Chondrocyte (in vitro differentiated cells): ENCODE measurements around the gene RALGPS1. TPM values are rescaled to one million over a fixed set of nuclear protein-coding genes. Genes with fewer than 3 reads are reported as not detected.

Experiments
- DNase-seq: peaks from one replicate; pipeline ENCODE4 v3.0.0; 2021; ENCODE audit warnings: mixed read lengths, low spot score
- H3K27ac Mint-ChIP-seq: one replicate; pipeline ENCODE4 v1.8.0; 2021; ENCODE audit warnings: mild to moderate bottlenecking, moderate library complexity, mixed read lengths; ENCODE audit not compliant: unreplicated experiment
- H3K27me3 Mint-ChIP-seq: 2 replicates; pipeline ENCODE4 v1.8.0; 2021; ENCODE audit warnings: low read depth, mixed read lengths
- H3K36me3 Mint-ChIP-seq: 2 replicates; pipeline ENCODE4 v1.8.0; 2021; ENCODE audit warnings: low read depth, mixed read lengths
- H3K4me1 Mint-ChIP-seq: 2 replicates; pipeline ENCODE4 v1.8.0; 2021; ENCODE audit warnings: low read depth, mild to moderate bottlenecking, mixed read lengths
- H3K4me3 Mint-ChIP-seq: one replicate; pipeline ENCODE4 v1.8.0; 2021; ENCODE audit warnings: mild to moderate bottlenecking, moderate library complexity, mixed read lengths; ENCODE audit not compliant: unreplicated experiment
- H3K9me3 Mint-ChIP-seq: 2 replicates; pipeline ENCODE4 v1.8.0; 2021; ENCODE audit warnings: low read depth, mixed read lengths
- CTCF ChIP-seq: fragments of 200-600 bp; sonication (generic); IDR thresholded peaks from 2 replicates; pipeline ENCODE4 v1.5.0; 2021; ENCODE audit warnings: antibody characterized with exemption, mild to moderate bottlenecking, moderate library complexity
- total RNA-seq: library from RNA; stranded (reverse); gene quantifications from 3 replicates; pipeline ENCODE4 v1.2.1, GENCODE V29; 2021

RALGPS1 gene
- total RNA-seq, 1 donor from 2014 or later, result 8.1 TPM

- no peaks in the 10 kb centered on the region for H3K9me3 Mint-ChIP-seq
These were observed 120.1 kb downstream of the RALGPS1 start for GRCh38 chr9:127034691-127035090.

DNA sequence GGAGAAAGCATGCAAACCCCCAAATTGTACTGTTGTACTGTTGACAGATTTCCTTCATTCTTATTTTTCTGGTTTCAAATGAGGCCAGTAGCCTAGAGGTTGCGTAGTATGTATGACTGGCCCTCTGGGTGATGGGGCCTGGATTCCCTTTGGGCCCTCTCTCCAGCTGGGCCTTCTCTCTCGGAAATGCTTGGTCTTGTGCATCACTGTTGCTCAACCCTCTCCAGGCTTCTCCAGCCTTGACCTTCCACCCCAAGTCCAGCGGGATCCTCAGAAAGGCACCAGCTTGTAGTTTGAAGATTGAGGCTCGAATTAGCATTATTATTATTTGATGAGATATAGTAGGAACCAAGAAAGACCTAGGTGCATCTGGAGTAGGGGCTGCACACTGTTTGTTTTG, 120.8 kb downstream of the RALGPS1 start:
- TF ChIP-seq CTCF, result no peak
- no peaks in the 10 kb centered on the region for H3K9me3 Mint-ChIP-seq
- H3K4me1 Mint-ChIP-seq, result peaks cover 26% of the 10 kb centered on the region
- no peaks in the 10 kb centered on the region for H3K36me3 Mint-ChIP-seq
- H3K27ac Mint-ChIP-seq, result peak overlapping the region; percentile 76
- DNase-seq, result no peak
- H3K4me3 Mint-ChIP-seq, result no peak overlapping the region
- H3K27me3 Mint-ChIP-seq, result no peaks in the 10 kb centered on the region

More at GRCh38 chr9:127034691-127035090, 120.1 kb downstream of the RALGPS1 start:
- DNase-seq, result no peak
- H3K4me3 Mint-ChIP-seq, result no peak overlapping the region
- H3K36me3 Mint-ChIP-seq, result no peaks in the 10 kb centered on the region
- no peaks in the 10 kb centered on the region for H3K27me3 Mint-ChIP-seq
- TF ChIP-seq CTCF, result no peak
- no peak overlapping the region for H3K27ac Mint-ChIP-seq
- H3K4me1 Mint-ChIP-seq, result peaks cover 26% of the 10 kb centered on the region

GRCh38 chr9:127035948-127036347, 121.4 kb downstream of the RALGPS1 start:
- DNase-seq, result no peak
- no peaks in the 10 kb centered on the region for H3K9me3 Mint-ChIP-seq

DNA sequence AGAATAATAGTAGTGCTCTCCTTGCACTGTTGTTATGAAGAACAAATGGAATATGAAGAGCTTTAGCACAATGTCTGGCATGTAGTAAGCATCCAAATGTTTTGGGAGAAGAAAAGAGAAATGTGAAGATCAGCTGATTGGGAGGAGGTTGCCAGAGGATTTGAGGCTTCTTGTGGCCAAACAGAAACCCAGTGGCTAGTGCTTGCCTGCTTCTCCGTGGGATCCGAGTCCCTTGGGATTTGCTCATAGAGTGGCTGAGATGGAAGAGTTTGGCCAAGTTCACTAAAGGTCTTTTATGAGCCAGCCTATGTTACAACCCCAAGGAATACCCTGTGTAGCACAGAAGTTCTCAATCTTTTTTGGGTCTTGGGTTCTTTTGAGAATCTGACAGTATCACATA, 121.9 kb downstream of the RALGPS1 start:
- Mint-ChIP-seq H3K9me3 (no peaks in the 10 kb centered on the region), H3K27ac (peak overlapping the region; percentile 76), H3K27me3 (no peaks in the 10 kb centered on the region), H3K4me1 (peaks cover 26% of the 10 kb centered on the region), H3K36me3 (no peaks in the 10 kb centered on the region), H3K4me3 (no peak overlapping the region)
- no peak for DNase-seq
- TF ChIP-seq CTCF, result no peak

More at GRCh38 chr9:127035948-127036347, 121.4 kb downstream of the RALGPS1 start:
- Mint-ChIP-seq H3K27me3 (no peaks in the 10 kb centered on the region), H3K36me3 (no peaks in the 10 kb centered on the region), H3K4me3 (no peak overlapping the region), H3K4me1 (peaks cover 26% of the 10 kb centered on the region), H3K27ac (peak overlapping the region; percentile 76)
- TF ChIP-seq CTCF, result no peak

- H3K36me3 Mint-ChIP-seq, result no peaks in the 10 kb centered on the region
- no peak for DNase-seq
- no peaks in the 10 kb centered on the region for H3K27me3 Mint-ChIP-seq
- no peaks in the 10 kb centered on the region for H3K9me3 Mint-ChIP-seq
- H3K4me1 Mint-ChIP-seq, result peaks cover 26% of the 10 kb centered on the region
- H3K27ac Mint-ChIP-seq, result no peak overlapping the region
- no peak for TF ChIP-seq CTCF
- H3K4me3 Mint-ChIP-seq, result no peak overlapping the region
These were observed 123.9 kb downstream of the RALGPS1 start for GRCh38 chr9:127038531-127038930.
